Uterus (tissue), 4 donors: ENCODE measurements around the gene GCSH. TPM values are rescaled to one million over a fixed set of nuclear protein-coding genes. Genes with fewer than 3 reads are reported as not detected.

Experiments used
- DNase-seq, 2 donors: peaks; one replicate each; pipeline ENCODE4 v3.0.0-alpha.2; 2019 to 2020
- H3K27ac ChIP-seq, 2 donors: fragments of 200-600 bp; sonication (generic); 1 replicate in 1 of 2; 2 replicates in 1 of 2; pipeline ENCODE4 v1.5.1; 2016 to 2018
- H3K27me3 ChIP-seq, 2 donors: fragments of 200-600 bp; sonication (generic); one replicate each; pipeline ENCODE4 v1.5.1; 2018 to 2019; ENCODE audit warnings: control low read depth in 1 of 2
- H3K36me3 ChIP-seq, 2 donors: fragments of 200-600 bp; sonication (generic); one replicate each; pipeline ENCODE4 v1.5.1; 2019; ENCODE audit warnings: control low read depth in 1 of 2
- H3K4me1 ChIP-seq, 2 donors: fragments of 200-600 bp; sonication (generic); one replicate each; pipeline ENCODE4 v1.5.1; 2018 to 2019; ENCODE audit warnings: control low read depth in 1 of 2
- H3K4me3 ChIP-seq, 2 donors: fragments of 200-600 bp; sonication (generic); 1 replicate in 1 of 2; 2 replicates in 1 of 2; pipeline ENCODE4 v1.5.1; 2018 to 2019; ENCODE audit warnings: mild to moderate bottlenecking in 1 of 2
- H3K9me3 ChIP-seq, 2 donors: fragments of 200-600 bp; sonication (generic); one replicate each; pipeline ENCODE4 v1.5.1; 2019; ENCODE audit warnings: control low read depth in 1 of 2
- POLR2A ChIP-seq, 2 donors: fragments of 450-650 bp; IDR thresholded peaks; one replicate each; pipeline ENCODE4 v1.6.1; 2016; ENCODE audit warnings: antibody characterized with exemption in 2 of 2, mild to moderate bottlenecking in 1 of 2, moderate library complexity in 1 of 2
- intact Hi-C: fragments of 100-400 bp; cut with DNase I; formaldehyde crosslinking; loops from one replicate; pipeline ENCODE4 v1.15.1; 2023; ENCODE audit warnings: low total_unique reads
- total RNA-seq, 4 donors: library from RNA; depleted of rRNA in 3 of 4; stranded (reverse); fragments of >200 nt in 3 of 4; gene quantifications; one replicate each; pipeline versions ENCODE4 v1.1.0 to v1.2.4, GENCODE V29; 2014 to 2023
- TF ChIP-seq, protein P1 (sequence below), 4 experiments: fragments of 200-600 bp in 2 of 4; fragments of 450-650 bp in 2 of 4; sonication (generic) in 2 of 4; IDR thresholded peaks; one replicate each; pipeline ENCODE4 v1.5.1; 2016 to 2019; ENCODE audit warnings: antibody characterized with exemption in 4 of 4, mild to moderate bottlenecking in 2 of 4, moderate library complexity in 1 of 4
- donor health status: DM: yes; HTN: yes; CAD: no.

The GCSH gene
- total RNA-seq, 4 donors from 2014 or later: 32.1 to 83.8 (median 38.5) TPM

DNA sequence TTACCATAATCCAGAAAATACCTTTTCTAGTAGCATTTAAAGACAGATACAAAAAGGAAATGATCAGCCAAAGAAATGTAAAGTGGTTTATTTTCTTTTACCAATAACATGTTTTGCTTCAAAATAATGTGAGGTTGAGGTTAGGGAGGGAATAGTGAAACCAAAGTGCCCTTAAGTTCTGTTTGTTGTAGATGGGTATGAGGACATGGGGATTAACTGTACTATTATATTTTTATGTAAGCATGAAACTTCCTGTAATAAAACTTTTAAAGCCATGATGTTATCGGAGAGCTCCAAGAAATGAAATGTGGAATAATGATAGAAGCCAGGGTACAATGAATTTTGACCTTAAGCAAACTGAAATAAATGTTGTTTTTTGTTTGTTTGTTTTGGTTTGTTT is 29.0 kb downstream of the GCSH start:
- Histone ChIP-seq H3K4me3 (no peak overlapping the region), H3K27me3 (no peaks in the 10 kb centered on the region), H3K27ac (no peak overlapping the region), H3K36me3 (no peaks in the 10 kb centered on the region), H3K4me1 (no peaks in the 10 kb centered on the region), H3K9me3 (no peaks in the 10 kb centered on the region)
- DNase-seq: no peak
- intact Hi-C loops: no loop called here
- TF ChIP-seq, protein P1, sequence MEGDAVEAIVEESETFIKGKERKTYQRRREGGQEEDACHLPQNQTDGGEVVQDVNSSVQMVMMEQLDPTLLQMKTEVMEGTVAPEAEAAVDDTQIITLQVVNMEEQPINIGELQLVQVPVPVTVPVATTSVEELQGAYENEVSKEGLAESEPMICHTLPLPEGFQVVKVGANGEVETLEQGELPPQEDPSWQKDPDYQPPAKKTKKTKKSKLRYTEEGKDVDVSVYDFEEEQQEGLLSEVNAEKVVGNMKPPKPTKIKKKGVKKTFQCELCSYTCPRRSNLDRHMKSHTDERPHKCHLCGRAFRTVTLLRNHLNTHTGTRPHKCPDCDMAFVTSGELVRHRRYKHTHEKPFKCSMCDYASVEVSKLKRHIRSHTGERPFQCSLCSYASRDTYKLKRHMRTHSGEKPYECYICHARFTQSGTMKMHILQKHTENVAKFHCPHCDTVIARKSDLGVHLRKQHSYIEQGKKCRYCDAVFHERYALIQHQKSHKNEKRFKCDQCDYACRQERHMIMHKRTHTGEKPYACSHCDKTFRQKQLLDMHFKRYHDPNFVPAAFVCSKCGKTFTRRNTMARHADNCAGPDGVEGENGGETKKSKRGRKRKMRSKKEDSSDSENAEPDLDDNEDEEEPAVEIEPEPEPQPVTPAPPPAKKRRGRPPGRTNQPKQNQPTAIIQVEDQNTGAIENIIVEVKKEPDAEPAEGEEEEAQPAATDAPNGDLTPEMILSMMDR (IDR thresholded peaks at IDR 0.05): no peak
- no peak for TF ChIP-seq POLR2A (IDR thresholded peaks at IDR 0.05)

DNA sequence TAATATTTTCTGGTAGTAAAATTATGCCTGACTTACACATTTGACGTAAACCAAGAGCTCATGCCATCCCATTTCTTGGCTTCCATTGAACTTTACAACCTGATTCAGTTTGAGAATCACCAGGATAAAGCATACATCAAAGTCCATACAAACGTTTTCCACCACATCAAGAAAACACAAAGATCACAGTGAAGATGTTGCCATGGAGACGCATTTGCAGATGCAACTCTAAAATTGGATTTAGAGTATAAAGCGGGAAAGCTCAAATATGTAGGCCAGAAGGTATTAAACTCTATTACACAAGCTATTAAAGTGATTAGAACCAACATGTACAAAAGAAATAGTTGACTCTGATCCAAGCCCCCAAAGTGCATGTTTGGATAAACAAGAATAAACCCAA is 29.5 kb downstream of the GCSH start:
- Histone ChIP-seq H3K4me1 (no peaks in the 10 kb centered on the region), H3K36me3 (no peaks in the 10 kb centered on the region), H3K4me3 (no peak overlapping the region), H3K27me3 (no peaks in the 10 kb centered on the region), H3K9me3 (no peaks in the 10 kb centered on the region), H3K27ac (no peak overlapping the region)
- intact Hi-C loops: no loop called here
- no peak for DNase-seq
- TF ChIP-seq, protein P1 (IDR thresholded peaks at IDR 0.05): no peak
- TF ChIP-seq POLR2A (IDR thresholded peaks at IDR 0.05): no peak

DNA sequence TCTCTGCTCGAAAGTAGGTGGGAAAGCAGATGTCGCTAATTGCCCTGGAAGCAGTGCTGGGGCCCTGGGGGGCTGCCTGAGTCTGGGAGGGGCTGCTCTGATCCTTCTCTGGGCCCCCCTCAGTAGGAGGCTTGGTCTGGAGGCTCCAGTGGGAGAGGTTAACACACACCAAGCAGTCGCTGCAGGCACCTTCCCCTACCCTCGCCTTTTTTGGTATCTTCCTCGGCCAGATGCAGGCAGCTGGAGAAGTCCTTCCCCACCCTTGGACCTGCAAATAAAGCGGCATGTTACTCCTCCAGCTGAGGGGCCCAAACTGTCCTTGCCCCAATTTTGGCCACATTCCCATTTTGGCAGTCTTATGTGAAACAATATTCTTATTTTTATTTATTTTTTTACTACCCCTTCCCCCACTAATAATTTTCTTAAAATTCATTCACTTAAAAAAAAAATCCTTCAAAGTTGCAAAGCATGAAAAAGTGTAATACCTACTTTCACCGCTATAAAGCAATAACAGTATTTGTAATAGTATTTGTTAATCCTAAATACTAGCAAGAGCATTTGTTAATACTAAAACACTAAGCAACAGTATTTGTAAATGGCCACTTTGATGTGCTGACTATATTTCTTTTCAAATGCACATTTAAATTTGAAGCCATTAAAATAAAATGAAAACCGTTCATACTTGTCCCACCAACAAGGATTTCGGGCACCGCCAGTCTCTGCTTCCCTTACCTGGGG is 34.2 kb downstream of the GCSH start:
- no peak for DNase-seq
- no peak overlapping the region for H3K27ac ChIP-seq
- no peak for TF ChIP-seq POLR2A (IDR thresholded peaks at IDR 0.05)
- TF ChIP-seq, protein P1 (IDR thresholded peaks at IDR 0.05): no peak
- H3K36me3 ChIP-seq: no peaks in the 10 kb centered on the region
- no peak overlapping the region for H3K4me3 ChIP-seq
- no peaks in the 10 kb centered on the region for H3K4me1 ChIP-seq
- intact Hi-C loops: no loop called here
- no peaks in the 10 kb centered on the region for H3K9me3 ChIP-seq
- H3K27me3 ChIP-seq: no peaks in the 10 kb centered on the region

DNA sequence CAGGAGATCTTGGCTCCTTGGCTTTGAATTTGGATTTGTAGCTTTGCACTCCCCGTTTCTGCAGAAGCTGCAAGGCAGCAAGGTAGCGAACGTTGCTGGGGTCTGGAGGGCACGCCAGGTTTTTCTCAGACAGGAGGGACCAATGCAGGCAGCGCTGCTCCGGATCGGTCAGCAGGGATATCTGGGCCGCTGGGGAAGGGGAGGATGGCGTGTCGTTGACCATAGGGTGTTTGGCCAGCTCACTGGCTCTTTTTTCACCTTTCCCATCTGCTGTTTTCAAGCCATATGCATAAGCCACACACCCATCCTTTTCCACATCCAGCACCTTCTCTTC is 34.9 kb downstream of the GCSH start:
- no peak for DNase-seq
- Histone ChIP-seq H3K9me3 (no peaks in the 10 kb centered on the region), H3K27me3 (no peaks in the 10 kb centered on the region), H3K4me3 (no peak overlapping the region), H3K4me1 (no peaks in the 10 kb centered on the region), H3K27ac (no peak overlapping the region), H3K36me3 (no peaks in the 10 kb centered on the region)
- no peak for TF ChIP-seq POLR2A (IDR thresholded peaks at IDR 0.05)
- intact Hi-C loops: no loop called here

DNA sequence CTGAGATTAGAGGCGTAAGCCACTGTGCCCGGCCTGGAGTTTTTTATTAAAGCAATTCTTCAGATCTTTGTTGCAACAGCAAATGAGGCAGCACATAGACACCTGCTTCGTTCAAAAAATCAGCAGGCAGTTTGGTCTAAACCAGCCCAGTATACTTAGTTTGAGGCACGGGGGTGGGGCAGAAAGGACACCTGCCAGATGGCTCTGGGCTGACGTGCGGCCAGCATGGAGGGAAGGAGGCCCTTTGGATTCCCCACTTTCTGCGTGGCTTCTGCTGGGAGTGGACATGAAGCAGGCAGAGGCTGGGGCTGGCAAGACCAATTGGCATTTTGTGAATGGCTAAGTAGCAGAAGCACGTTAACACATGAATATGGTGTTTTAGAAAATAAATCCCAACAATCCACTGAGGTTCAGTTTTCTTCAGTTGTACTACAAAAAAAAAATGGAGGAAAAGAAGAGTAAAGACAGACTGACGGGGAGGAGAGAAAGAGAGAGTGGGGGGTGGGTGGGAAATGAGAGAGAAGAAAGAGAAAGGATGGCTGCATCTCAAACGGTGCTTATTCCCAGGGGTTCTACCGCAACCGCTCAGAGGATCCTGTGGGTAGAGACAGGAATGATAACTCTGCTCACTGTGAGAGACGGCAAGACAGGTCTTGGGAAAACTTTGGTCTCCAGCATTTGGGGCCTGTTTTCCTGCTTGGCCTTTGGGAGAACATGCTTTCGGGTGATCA is 35.5 kb downstream of the GCSH start:
- Histone ChIP-seq H3K9me3 (no peaks in the 10 kb centered on the region), H3K4me1 (no peaks in the 10 kb centered on the region), H3K36me3 (no peaks in the 10 kb centered on the region), H3K27ac (no peak overlapping the region), H3K27me3 (no peaks in the 10 kb centered on the region), H3K4me3 (no peak overlapping the region)
- no peak for DNase-seq
- intact Hi-C loops: no loop called here
- TF ChIP-seq POLR2A (IDR thresholded peaks at IDR 0.05): no peak
- TF ChIP-seq, protein P1 (IDR thresholded peaks at IDR 0.05): no peak
